Measurements from ENCODE around the gene KRIT1.

KRIT1 gene

DNA sequence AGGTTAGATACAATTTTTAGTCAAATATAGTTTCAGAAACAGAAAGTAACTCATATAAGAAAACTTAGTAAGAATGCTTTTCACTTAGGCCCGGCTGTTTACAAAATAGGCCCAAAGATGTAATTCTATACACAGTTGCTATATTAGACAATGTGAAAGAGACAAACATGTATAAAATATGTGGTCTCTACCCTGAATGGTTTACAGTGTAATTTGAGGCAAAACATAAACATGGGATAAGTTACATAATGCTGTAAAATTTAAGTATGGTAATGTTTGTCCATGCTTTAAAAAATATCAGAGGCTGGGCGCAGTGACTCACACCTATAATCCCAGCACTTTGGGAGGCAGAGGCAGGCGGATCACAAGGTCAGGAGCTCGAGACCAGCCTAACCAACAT, 18.7 kb downstream of the KRIT1 start:
- TF ChIP-seq GLIS3 (CRISPR knock-in tag; IDR thresholded peaks at IDR 0.05) (no peak), ESRRG (CRISPR knock-in tag; IDR thresholded peaks at IDR 0.05) (no peak), ZFP30 (CRISPR knock-in tag; IDR thresholded peaks at IDR 0.05) (no peak), TOX (CRISPR knock-in tag; IDR thresholded peaks at IDR 0.05; ENCODE audit: borderline replicate concordance) (no peak), CSDC2 (CRISPR knock-in tag; IDR thresholded peaks at IDR 0.05) (no peak), ZNF8 (CRISPR knock-in tag; IDR thresholded peaks at IDR 0.05) (no peak), SNAI2 (CRISPR knock-in tag; IDR thresholded peaks at IDR 0.05) (no peak), ZNF70 (CRISPR knock-in tag; IDR thresholded peaks at IDR 0.05) (no peak), ARNTL (CRISPR knock-in tag; IDR thresholded peaks at IDR 0.05; ENCODE audit: borderline replicate concordance, low read depth) (no peak), PPARA (CRISPR knock-in tag; IDR thresholded peaks at IDR 0.05; ENCODE audit: borderline replicate concordance) (no peak), TCF4 (CRISPR knock-in tag; IDR thresholded peaks at IDR 0.05; ENCODE audit: borderline replicate concordance) (no peak), BACH2 (CRISPR knock-in tag; IDR thresholded peaks at IDR 0.05; ENCODE audit: borderline replicate concordance) (no peak)
- TF ChIP-seq, protein P1, sequence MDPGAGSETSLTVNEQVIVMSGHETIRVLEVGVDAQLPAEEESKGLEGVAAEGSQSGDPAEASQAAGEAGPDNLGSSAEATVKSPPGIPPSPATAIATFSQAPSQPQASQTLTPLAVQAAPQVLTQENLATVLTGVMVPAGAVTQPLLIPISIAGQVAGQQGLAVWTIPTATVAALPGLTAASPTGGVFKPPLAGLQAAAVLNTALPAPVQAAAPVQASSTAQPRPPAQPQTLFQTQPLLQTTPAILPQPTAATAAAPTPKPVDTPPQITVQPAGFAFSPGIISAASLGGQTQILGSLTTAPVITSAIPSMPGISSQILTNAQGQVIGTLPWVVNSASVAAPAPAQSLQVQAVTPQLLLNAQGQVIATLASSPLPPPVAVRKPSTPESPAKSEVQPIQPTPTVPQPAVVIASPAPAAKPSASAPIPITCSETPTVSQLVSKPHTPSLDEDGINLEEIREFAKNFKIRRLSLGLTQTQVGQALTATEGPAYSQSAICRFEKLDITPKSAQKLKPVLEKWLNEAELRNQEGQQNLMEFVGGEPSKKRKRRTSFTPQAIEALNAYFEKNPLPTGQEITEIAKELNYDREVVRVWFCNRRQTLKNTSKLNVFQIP (CRISPR knock-in tag; IDR thresholded peaks at IDR 0.05; ENCODE audit: borderline replicate concordance, low read depth): no peak
- TF ChIP-seq, protein P2, sequence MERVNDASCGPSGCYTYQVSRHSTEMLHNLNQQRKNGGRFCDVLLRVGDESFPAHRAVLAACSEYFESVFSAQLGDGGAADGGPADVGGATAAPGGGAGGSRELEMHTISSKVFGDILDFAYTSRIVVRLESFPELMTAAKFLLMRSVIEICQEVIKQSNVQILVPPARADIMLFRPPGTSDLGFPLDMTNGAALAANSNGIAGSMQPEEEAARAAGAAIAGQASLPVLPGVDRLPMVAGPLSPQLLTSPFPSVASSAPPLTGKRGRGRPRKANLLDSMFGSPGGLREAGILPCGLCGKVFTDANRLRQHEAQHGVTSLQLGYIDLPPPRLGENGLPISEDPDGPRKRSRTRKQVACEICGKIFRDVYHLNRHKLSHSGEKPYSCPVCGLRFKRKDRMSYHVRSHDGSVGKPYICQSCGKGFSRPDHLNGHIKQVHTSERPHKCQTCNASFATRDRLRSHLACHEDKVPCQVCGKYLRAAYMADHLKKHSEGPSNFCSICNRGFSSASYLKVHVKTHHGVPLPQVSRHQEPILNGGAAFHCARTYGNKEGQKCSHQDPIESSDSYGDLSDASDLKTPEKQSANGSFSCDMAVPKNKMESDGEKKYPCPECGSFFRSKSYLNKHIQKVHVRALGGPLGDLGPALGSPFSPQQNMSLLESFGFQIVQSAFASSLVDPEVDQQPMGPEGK (CRISPR knock-in tag; IDR thresholded peaks at IDR 0.05; ENCODE audit: borderline replicate concordance): no peak
- no peak for ATAC-seq

DNA sequence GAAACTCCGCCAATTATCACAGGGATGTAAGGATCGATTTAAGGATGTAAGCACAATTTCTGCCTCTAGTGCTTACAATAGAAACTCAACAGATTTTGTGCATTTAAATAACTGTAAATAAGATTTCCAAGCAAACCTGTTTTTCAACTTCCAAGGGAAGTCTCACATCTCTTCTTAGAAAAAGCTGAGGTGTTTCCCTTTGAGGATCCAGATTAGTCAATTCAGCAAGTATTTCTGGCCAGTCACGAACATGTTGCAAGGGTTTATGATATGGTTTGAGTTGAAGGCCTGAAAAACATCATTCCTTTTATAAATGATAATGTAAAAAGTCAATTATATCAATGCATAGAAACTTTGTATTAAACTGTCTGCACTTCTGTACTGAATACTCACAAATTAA, 23.9 kb downstream of the KRIT1 start:
- TF ChIP-seq ZNF8 (CRISPR knock-in tag; IDR thresholded peaks at IDR 0.05): no peak
- no peak for TF ChIP-seq ARNTL (CRISPR knock-in tag; IDR thresholded peaks at IDR 0.05; ENCODE audit: borderline replicate concordance, low read depth)
- TF ChIP-seq TCF4 (CRISPR knock-in tag; IDR thresholded peaks at IDR 0.05; ENCODE audit: borderline replicate concordance): no peak
- TF ChIP-seq, protein P3, sequence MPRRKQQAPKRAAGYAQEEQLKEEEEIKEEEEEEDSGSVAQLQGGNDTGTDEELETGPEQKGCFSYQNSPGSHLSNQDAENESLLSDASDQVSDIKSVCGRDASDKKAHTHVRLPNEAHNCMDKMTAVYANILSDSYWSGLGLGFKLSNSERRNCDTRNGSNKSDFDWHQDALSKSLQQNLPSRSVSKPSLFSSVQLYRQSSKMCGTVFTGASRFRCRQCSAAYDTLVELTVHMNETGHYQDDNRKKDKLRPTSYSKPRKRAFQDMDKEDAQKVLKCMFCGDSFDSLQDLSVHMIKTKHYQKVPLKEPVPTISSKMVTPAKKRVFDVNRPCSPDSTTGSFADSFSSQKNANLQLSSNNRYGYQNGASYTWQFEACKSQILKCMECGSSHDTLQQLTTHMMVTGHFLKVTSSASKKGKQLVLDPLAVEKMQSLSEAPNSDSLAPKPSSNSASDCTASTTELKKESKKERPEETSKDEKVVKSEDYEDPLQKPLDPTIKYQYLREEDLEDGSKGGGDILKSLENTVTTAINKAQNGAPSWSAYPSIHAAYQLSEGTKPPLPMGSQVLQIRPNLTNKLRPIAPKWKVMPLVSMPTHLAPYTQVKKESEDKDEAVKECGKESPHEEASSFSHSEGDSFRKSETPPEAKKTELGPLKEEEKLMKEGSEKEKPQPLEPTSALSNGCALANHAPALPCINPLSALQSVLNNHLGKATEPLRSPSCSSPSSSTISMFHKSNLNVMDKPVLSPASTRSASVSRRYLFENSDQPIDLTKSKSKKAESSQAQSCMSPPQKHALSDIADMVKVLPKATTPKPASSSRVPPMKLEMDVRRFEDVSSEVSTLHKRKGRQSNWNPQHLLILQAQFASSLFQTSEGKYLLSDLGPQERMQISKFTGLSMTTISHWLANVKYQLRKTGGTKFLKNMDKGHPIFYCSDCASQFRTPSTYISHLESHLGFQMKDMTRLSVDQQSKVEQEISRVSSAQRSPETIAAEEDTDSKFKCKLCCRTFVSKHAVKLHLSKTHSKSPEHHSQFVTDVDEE (CRISPR knock-in tag; IDR thresholded peaks at IDR 0.05): no peak
- TF ChIP-seq, protein P1 (CRISPR knock-in tag; IDR thresholded peaks at IDR 0.05; ENCODE audit: borderline replicate concordance, low read depth): no peak
- no peak for TF ChIP-seq ZNF565 (CRISPR knock-in tag; conservative IDR thresholded peaks at IDR 0.05; ENCODE audit: low read depth)
- no peak for ATAC-seq

DNA sequence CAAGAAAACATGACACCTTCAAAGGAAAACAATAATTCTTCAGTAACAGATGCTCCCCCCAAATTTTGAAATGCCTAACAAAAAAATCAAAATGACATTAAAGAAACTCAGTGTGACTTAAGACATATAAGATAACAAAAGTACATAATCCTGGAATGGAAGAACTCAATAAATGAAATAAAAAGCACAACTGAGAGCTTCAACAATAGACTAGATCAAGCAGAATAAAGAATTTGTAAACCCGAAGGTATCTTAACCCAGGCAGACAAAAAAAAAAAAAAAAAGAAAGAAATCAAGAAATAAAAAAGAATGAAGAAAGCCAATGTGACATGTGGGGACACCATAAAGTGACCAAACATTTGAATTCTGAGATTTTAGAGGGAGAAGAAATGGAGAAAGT, 39.0 kb downstream of the KRIT1 start:
- ATAC-seq: no peak

DNA sequence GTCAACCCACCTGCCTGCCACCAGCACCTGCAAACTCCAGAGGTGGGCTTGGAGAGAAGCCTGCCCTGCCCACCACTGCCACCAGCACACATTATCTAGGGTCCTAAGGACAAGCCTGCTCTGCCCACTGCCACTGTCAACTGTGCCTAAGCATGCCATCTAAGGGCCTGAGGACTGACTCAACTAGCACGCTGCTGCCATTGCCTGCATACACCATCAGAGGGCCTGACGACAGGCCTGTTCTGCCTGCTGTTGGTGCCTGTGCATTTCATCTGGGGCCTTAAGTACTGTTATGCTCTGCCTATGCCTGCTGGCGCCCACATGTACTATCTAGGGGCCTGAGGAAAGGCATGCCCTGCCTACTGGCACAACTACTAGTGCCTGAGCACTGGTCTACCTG, 39.7 kb downstream of the KRIT1 start:
- TF ChIP-seq SNAI2 (CRISPR knock-in tag; IDR thresholded peaks at IDR 0.05): no peak
- no peak for TF ChIP-seq ZNF565 (CRISPR knock-in tag; conservative IDR thresholded peaks at IDR 0.05; ENCODE audit: low read depth)
- TF ChIP-seq, protein P4, sequence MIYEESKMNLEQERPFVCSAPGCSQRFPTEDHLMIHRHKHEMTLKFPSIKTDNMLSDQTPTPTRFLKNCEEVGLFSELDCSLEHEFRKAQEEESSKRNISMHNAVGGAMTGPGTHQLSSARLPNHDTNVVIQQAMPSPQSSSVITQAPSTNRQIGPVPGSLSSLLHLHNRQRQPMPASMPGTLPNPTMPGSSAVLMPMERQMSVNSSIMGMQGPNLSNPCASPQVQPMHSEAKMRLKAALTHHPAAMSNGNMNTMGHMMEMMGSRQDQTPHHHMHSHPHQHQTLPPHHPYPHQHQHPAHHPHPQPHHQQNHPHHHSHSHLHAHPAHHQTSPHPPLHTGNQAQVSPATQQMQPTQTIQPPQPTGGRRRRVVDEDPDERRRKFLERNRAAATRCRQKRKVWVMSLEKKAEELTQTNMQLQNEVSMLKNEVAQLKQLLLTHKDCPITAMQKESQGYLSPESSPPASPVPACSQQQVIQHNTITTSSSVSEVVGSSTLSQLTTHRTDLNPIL (CRISPR knock-in tag; IDR thresholded peaks at IDR 0.05; ENCODE audit: low read depth): no peak
- TF ChIP-seq OSR1 (CRISPR knock-in tag; IDR thresholded peaks at IDR 0.05): no peak
- no peak for TF ChIP-seq CSDC2 (CRISPR knock-in tag; IDR thresholded peaks at IDR 0.05)
- TF ChIP-seq, protein P5, sequence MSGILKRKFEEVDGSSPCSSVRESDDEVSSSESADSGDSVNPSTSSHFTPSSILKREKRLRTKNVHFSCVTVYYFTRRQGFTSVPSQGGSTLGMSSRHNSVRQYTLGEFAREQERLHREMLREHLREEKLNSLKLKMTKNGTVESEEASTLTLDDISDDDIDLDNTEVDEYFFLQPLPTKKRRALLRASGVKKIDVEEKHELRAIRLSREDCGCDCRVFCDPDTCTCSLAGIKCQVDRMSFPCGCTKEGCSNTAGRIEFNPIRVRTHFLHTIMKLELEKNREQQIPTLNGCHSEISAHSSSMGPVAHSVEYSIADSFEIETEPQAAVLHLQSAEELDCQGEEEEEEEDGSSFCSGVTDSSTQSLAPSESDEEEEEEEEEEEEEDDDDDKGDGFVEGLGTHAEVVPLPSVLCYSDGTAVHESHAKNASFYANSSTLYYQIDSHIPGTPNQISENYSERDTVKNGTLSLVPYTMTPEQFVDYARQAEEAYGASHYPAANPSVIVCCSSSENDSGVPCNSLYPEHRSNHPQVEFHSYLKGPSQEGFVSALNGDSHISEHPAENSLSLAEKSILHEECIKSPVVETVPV (CRISPR knock-in tag; IDR thresholded peaks at IDR 0.05): no peak
- TF ChIP-seq ZFP3 (CRISPR knock-in tag; IDR thresholded peaks at IDR 0.05): no peak
- no peak for TF ChIP-seq ISL1 (CRISPR knock-in tag; IDR thresholded peaks at IDR 0.05)
- no peak for TF ChIP-seq ZNF70 (CRISPR knock-in tag; IDR thresholded peaks at IDR 0.05)
- no peak for TF ChIP-seq RARB (CRISPR knock-in tag; IDR thresholded peaks at IDR 0.05)
- TF ChIP-seq TCF4 (CRISPR knock-in tag; IDR thresholded peaks at IDR 0.05; ENCODE audit: borderline replicate concordance): no peak
- TF ChIP-seq, protein P1 (CRISPR knock-in tag; IDR thresholded peaks at IDR 0.05; ENCODE audit: borderline replicate concordance, low read depth): no peak
- no peak for TF ChIP-seq BACH2 (CRISPR knock-in tag; IDR thresholded peaks at IDR 0.05; ENCODE audit: borderline replicate concordance)
- TF ChIP-seq PPARA (CRISPR knock-in tag; IDR thresholded peaks at IDR 0.05; ENCODE audit: borderline replicate concordance): no peak
- no peak for TF ChIP-seq GLIS3 (CRISPR knock-in tag; IDR thresholded peaks at IDR 0.05)
- no peak for ATAC-seq

More for the DNA sequence above, 39.0 kb downstream of the KRIT1 start:
- TF ChIP-seq RARB (CRISPR knock-in tag; IDR thresholded peaks at IDR 0.05) (no peak), ZC3H10 (CRISPR knock-in tag; IDR thresholded peaks at IDR 0.05) (no peak), ESRRG (CRISPR knock-in tag; IDR thresholded peaks at IDR 0.05) (no peak), ZNF565 (CRISPR knock-in tag; conservative IDR thresholded peaks at IDR 0.05; ENCODE audit: low read depth) (no peak), ARNTL (CRISPR knock-in tag; IDR thresholded peaks at IDR 0.05; ENCODE audit: borderline replicate concordance, low read depth) (no peak), ZFP30 (CRISPR knock-in tag; IDR thresholded peaks at IDR 0.05) (no peak)

Measured in SK-N-SH treated with all-trans-retinoic acid at 6 μM for 48 hours (cell line).